ENCODE data around the gene PYROXD2.

DNA sequence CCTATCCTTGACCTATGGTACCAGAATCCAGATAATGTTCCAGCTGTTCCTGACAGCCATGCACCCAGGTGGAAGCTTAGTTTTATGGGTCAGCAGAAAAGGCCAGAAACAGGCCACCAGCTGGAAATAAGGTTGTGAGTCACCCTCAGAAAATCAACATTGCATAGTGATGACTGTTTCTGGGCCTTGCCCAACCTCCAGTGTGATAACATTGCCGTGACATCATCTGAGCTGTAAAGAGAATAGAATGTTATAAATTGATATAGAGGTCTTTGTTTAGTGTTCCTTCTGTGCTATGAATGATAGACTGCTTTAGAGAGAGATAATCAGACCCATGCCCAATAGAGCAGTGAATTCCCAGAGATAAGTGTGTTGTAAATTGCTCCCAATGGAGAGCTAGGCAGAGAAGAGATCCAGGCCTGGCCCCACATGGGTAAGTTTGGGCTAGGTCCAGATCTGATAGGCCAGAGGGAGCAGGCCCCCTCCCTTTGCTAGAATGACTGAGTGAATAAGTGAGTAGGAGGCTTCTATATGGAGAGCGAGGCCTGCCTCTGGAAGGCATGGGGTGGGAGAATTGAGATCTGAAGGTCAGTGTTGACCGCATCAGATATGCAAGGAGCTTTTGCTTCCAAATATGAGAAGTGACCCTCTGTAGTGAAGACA lies 46.0 kb upstream of the PYROXD2 start:
- TF ChIP-seq, protein P1, sequence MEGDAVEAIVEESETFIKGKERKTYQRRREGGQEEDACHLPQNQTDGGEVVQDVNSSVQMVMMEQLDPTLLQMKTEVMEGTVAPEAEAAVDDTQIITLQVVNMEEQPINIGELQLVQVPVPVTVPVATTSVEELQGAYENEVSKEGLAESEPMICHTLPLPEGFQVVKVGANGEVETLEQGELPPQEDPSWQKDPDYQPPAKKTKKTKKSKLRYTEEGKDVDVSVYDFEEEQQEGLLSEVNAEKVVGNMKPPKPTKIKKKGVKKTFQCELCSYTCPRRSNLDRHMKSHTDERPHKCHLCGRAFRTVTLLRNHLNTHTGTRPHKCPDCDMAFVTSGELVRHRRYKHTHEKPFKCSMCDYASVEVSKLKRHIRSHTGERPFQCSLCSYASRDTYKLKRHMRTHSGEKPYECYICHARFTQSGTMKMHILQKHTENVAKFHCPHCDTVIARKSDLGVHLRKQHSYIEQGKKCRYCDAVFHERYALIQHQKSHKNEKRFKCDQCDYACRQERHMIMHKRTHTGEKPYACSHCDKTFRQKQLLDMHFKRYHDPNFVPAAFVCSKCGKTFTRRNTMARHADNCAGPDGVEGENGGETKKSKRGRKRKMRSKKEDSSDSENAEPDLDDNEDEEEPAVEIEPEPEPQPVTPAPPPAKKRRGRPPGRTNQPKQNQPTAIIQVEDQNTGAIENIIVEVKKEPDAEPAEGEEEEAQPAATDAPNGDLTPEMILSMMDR (IDR thresholded peaks at IDR 0.05): no peak
- TF ChIP-seq POLR2A (IDR thresholded peaks at IDR 0.05): no peak
